Spleen (tissue), 7 donors: ENCODE data around the gene SLC30A5.

Source experiments
- POLR2A ChIP-seq, 3 donors: fragments of 450-650 bp; IDR thresholded peaks; one replicate each; pipeline ENCODE4 v1.5.1; 2017; ENCODE audit warnings: antibody characterized with exemption in 3 of 3, mild to moderate bottlenecking in 1 of 3
- TF ChIP-seq, protein P1 (sequence below), 11 experiments: fragments of 200-600 bp in 7 of 11; fragments of 450-650 bp in 4 of 11; sonication (generic) in 4 of 11; IDR thresholded peaks in 8 of 11; conservative IDR thresholded peaks in 3 of 11; 1 replicate in 7 of 11; 2 replicates in 4 of 11; pipeline versions ENCODE4 v1.4.0 to v1.8.0; 2016 to 2021; ENCODE audit warnings: antibody characterized with exemption in 11 of 11, inconsistent platforms in 4 of 11, mild to moderate bottlenecking in 1 of 11
- donor health status: DM: no; HTN: no; CAD: no; lungs with moderate emphysema.
- donor health status: DM: no; HTN: no; CAD: no.
- donor health status: DM: no; HTN: no; CAD: no.

DNA sequence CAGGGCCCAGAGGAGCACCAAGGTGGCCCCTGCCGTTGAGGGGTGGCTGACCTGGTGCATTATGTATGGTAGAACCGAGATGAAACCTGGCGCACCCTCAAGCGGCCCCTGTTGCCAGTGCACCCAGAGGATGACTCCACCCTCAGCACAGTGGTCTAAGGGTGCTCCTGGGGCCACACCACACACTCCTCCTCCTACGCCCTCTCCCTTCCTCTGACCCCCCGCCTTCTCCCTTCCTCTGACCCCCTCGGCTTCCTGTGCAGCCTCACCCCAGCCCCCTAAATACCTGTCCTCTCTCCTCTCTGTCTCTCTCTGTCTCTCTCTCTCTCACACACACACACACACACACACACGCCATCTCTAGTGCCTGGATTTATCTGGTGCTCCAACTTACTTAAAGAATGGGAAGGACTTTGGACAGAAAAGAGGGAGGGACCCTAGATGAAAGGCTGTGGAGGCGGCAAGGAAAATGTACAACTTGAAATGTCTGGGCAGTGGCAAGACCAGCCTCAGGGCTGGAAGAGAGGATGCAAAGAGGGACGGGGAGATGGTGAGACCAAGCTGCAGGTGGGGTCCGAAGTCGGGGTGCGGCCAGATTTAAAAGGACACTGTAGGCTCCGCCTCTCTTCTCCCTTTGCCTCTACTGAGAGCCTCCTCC lies 18.2 kb upstream of the SLC30A5 start:
- TF ChIP-seq POLR2A (IDR thresholded peaks at IDR 0.05): no peak
- TF ChIP-seq, protein P1, sequence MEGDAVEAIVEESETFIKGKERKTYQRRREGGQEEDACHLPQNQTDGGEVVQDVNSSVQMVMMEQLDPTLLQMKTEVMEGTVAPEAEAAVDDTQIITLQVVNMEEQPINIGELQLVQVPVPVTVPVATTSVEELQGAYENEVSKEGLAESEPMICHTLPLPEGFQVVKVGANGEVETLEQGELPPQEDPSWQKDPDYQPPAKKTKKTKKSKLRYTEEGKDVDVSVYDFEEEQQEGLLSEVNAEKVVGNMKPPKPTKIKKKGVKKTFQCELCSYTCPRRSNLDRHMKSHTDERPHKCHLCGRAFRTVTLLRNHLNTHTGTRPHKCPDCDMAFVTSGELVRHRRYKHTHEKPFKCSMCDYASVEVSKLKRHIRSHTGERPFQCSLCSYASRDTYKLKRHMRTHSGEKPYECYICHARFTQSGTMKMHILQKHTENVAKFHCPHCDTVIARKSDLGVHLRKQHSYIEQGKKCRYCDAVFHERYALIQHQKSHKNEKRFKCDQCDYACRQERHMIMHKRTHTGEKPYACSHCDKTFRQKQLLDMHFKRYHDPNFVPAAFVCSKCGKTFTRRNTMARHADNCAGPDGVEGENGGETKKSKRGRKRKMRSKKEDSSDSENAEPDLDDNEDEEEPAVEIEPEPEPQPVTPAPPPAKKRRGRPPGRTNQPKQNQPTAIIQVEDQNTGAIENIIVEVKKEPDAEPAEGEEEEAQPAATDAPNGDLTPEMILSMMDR (IDR thresholded peaks at IDR 0.05 in 8 of 11, conservative IDR thresholded peaks at IDR 0.05 in 3 of 11): no peak
